Activated naive CD4-positive, alpha-beta T cell treated with anti-CD3 and anti-CD28 coated beads, Interleukin-2, amount 10 ng/mL, durations not matched to agents 5 hours and 36 hours (primary cell): ENCODE measurements around the gene NDUFB4. TPM values are rescaled to one million over a fixed set of nuclear protein-coding genes. Genes with fewer than 3 reads are reported as not detected.

Source experiments
- total RNA-seq, 2 experiments: library from RNA; stranded (reverse); gene quantifications; one replicate each; pipeline ENCODE4 v1.2.3, GENCODE V29; 2021

The NDUFB4 gene
- 100 to 1,000 TPM; 111 to 115 TPM for total RNA-seq

DNA sequence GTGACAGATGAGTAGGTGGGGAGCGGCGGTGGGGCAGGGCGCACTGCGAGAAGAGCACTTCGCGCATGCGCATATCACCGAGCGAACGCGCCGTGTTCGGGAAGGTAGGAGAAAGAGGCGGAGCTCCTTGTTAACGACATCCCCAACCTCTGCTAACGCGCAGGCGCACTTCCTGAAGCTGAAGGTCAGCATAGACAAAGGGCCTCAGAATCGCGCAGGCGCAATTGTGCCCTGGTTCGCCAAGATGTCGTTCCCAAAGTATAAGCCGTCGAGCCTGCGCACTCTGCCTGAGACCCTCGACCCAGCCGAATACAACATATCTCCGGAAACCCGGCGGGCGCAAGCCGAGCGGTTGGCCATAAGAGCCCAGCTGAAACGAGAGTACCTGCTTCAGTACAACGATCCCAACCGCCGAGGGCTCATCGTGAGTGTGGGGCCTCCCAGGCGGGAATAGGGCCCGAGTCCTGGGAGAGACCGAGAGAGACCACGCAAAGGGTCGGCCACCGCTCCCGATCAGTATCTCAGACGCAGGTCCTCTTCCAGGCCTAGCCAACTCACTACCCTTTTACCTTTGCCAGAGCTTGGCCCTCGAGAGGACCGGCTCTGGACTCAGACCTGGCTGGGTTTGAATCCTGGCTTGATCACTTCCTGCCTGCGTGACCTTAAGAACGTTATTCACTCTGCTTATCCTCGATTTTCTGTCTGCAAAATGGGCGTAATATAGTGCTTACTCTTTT, at the start of gene NDUFB4:
NDUFB4 (plus strand) TSS at position 221 of the 737 bp plus-strand sequence; CDS start at position 245, 24 bp downstream.

Other genes with a start within 250 kb of the NDUFB4 start
- 10 to 100 TPM; 22.4 to 24.5 TPM for gene LRRC58, start 247.0 kb upstream of the NDUFB4 start, total RNA-seq
- gene FSTL1, start 145.3 kb upstream of the NDUFB4 start, total RNA-seq, result under 1 TPM; 0.23 to 0.31 TPM
- under 1 TPM; 0.67 to 0.68 TPM for gene HGD, start 85.9 kb downstream of the NDUFB4 start, total RNA-seq
- gene RABL3, start 146.2 kb downstream of the NDUFB4 start, total RNA-seq, result 10 to 100 TPM; 22.1 to 26.4 TPM
- 10 to 100 TPM; 26.7 to 31.1 TPM for gene GTF2E1, start 146.4 kb downstream of the NDUFB4 start, total RNA-seq